ENCODE measurements around the gene SIGMAR1. TPM values are rescaled to one million over a fixed set of nuclear protein-coding genes. Genes with fewer than 3 reads are reported as not detected.

The SIGMAR1 gene
- total and polyA plus RNA-seq, 2 of the 8 experiments (the other 6 are each of a cell fraction or from before 2014, with no cell fraction given), result 84.2 to 134 TPM

GRCh38 chr9:34637356-34638137 is at the start of gene SIGMAR1 (continued):
- no peak for TF ChIP-seq SP2 (IDR thresholded peaks at IDR 0.05; ENCODE audit: low read length)
- no peak for TF ChIP-seq ATF3 (IDR thresholded peaks at IDR 0.05; ENCODE audit: insufficient read depth, low read depth, low read length)
